Measurements from ENCODE around the gene NPR1.

DNA sequence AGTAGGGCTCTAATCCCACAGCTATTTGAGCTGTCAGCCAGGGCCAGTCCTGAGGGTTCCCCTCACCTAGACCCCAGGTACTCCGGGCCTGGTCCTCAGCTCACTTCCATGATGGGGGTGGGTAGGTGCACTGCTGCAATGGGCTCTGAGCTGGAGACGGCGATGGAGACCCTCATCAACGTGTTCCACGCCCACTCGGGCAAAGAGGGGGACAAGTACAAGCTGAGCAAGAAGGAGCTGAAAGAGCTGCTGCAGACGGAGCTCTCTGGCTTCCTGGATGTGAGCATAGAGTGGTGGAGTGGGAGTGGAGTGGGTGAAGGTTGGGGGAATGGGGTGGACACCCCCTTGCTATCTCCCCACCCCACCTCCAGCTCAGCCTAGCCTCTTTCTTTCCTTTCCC lies 48.1 kb upstream of the NPR1 start:
- TF ChIP-seq POLR2A (IDR thresholded peaks at IDR 0.05; ENCODE audit: low read depth): no peak
- TF ChIP-seq POLR2AphosphoS5 (IDR thresholded peaks at IDR 0.05): no peak
- no peak for TF ChIP-seq CTCF (IDR thresholded peaks at IDR 0.05)
- TF ChIP-seq EP300 (IDR thresholded peaks at IDR 0.05): no peak
